Adrenal gland (tissue), 12 donors: ENCODE results near the gene SV2C. TPM values are rescaled to one million over a fixed set of nuclear protein-coding genes. Genes with fewer than 3 reads are reported as not detected.

Source experiments
- DNase-seq, 7 donors: peaks; one replicate each; pipeline ENCODE4 v3.0.0-alpha.2; 2019 to 2020
- H3K27ac ChIP-seq, 5 donors: fragments of 200-600 bp; sonication (generic) in 4 of 5; 1 replicate in 3 of 5; 2 replicates in 2 of 5; pipeline versions ENCODE4 v1.5.1 to v1.8.0; 2016 to 2020; ENCODE audit warnings: mild to moderate bottlenecking in 1 of 5
- H3K27me3 ChIP-seq: fragments of 200-600 bp; 2 replicates; pipeline ENCODE4 v1.8.0; 2021
- H3K36me3 ChIP-seq, 2 donors: fragments of 200-600 bp; replicated peaks in 1 of 2; 1 replicate in 1 of 2; 2 replicates in 1 of 2; pipeline versions ENCODE4 v1.5.1 to v1.8.0; 2018 to 2022
- H3K4me1 ChIP-seq, 2 donors: fragments of 200-600 bp; replicated peaks in 1 of 2; 1 replicate in 1 of 2; 2 replicates in 1 of 2; pipeline versions ENCODE4 v1.5.1 to v1.8.0; 2018 to 2021
- H3K4me3 ChIP-seq, 4 donors: fragments of 200-600 bp; sonication (generic) in 3 of 4; one replicate each; pipeline ENCODE4 v1.5.1; 2016 to 2018
- H3K9me3 ChIP-seq, 3 donors: fragments of 200-600 bp; sonication (generic) in 1 of 3; replicated peaks in 1 of 3; 1 replicate in 2 of 3; 2 replicates in 1 of 3; pipeline versions ENCODE4 v1.5.1 to v1.8.0; 2016 to 2021
- CTCF ChIP-seq, 6 experiments: fragments of 450-650 bp in 4 of 6; fragments of 200-600 bp in 2 of 6; sonication (generic) in 1 of 6; IDR thresholded peaks; 1 replicate in 5 of 6; 2 replicates in 1 of 6; pipeline versions ENCODE4 v1.5.1 to v1.8.0; 2016 to 2021; ENCODE audit warnings: antibody characterized with exemption in 6 of 6, mild to moderate bottlenecking in 2 of 6, moderate library complexity in 1 of 6
- POLR2A ChIP-seq, 2 donors: fragments of 450-650 bp; IDR thresholded peaks; one replicate each; pipeline ENCODE4 v1.6.1; 2017; ENCODE audit warnings: antibody characterized with exemption in 2 of 2, mild to moderate bottlenecking in 2 of 2, moderate library complexity in 1 of 2
- WGBS, 4 donors: extraction: QIAGEN DNeasy Blood & Tissue Kit in 2 of 4; methylation state at CpG; one replicate each; pipeline versions ENCODE4 v1.1.5 to v1.1.7; 2013 to 2017; 5-methylcytosine and 5-hydroxymethylcytosine counted together
- intact Hi-C, 2 donors: fragments of 100-400 bp; cut with DNase I; formaldehyde crosslinking; loops; one replicate each; pipeline versions ENCODE4 v1.14.1 to v1.15.0; 2022 to 2023
- polyA plus RNA-seq, 3 donors: library from polyadenylated mRNA; stranded (reverse); fragments of 200-250 nt in 2 of 3; fragments of 350-450 nt in 1 of 3; fragmentation: Illumina TruSeq in 1 of 3; extraction: RNeasy Lipid Tissue Mini Kit (QIAGEN cat#74804) in 1 of 3; gene quantifications; one replicate each; pipeline ENCODE4 v1.2.3, GENCODE V29; 2013 to 2014
- total RNA-seq, 9 donors: library from RNA; depleted of rRNA in 4 of 9; stranded (reverse); fragments of >200 nt in 4 of 9; fragments of 120-200 nt in 1 of 9; fragmentation: NEBNext Ultra II Directional in 1 of 9; extraction: Animal tissue kit (Norgen Biotek cat#: 25700) in 1 of 9; gene quantifications; one replicate each; pipeline versions ENCODE4 v1.1.0 to v1.2.4, GENCODE V29; 2013 to 2023
- donor health status: healthy with polysubstance abuse.
- donor health status: Bipolar disorder and iron deficiency.
- donor health status: DM: yes; HTN: yes; CAD: no.
- donor health status: DM: no; HTN: no; CAD: no.
- donor health status: DM: no; HTN: no; CAD: no.
- donor health status: DM: yes; HTN: yes; CAD: no.

Gene SV2C
- total and polyA plus RNA-seq, 12 donors, result under 0.01 to 0.96 (median 0.19) TPM; not detected in 1

- Histone ChIP-seq H3K4me3 (no peak overlapping the region), H3K9me3 (no peaks in the 10 kb centered on the region), H3K27ac (no peak overlapping the region), H3K36me3 (no peaks in the 10 kb centered on the region), H3K4me1 (no peaks in the 10 kb centered on the region), H3K27me3 (no peaks in the 10 kb centered on the region)
- DNase-seq, result no peak
- no peak for TF ChIP-seq POLR2A (IDR thresholded peaks at IDR 0.05)
- TF ChIP-seq CTCF (IDR thresholded peaks at IDR 0.05), result no peak
- intact Hi-C loops, result no loop called here
- 75 to 82% (median 78%) methylated on average over 3 of the region's 3 CpGs for WGBS, 4 donors
These were observed 42.7 kb downstream of the SV2C start for GRCh38 chr5:76125888-76126287.

GRCh38 chr5:76134003-76134402, 50.8 kb downstream of the SV2C start:
- no peaks in the 10 kb centered on the region for H3K4me1 ChIP-seq
- intact Hi-C loops, result no loop called here
- DNase-seq, result no peak
- no peak overlapping the region for H3K4me3 ChIP-seq
- H3K27me3 ChIP-seq, result no peaks in the 10 kb centered on the region
- WGBS, 4 donors, result 44 to 83% (median 52%) methylated on average over 1 of the region's 1 CpG
- TF ChIP-seq CTCF (IDR thresholded peaks at IDR 0.05) (no peak), POLR2A (IDR thresholded peaks at IDR 0.05) (no peak)
- H3K36me3 ChIP-seq, result no peaks in the 10 kb centered on the region
- H3K27ac ChIP-seq, result no peak overlapping the region
- no peaks in the 10 kb centered on the region for H3K9me3 ChIP-seq

GRCh38 chr5:76134646-76135045, 51.5 kb downstream of the SV2C start:
- DNase-seq, result no peak
- H3K9me3 ChIP-seq, result no peaks in the 10 kb centered on the region
- H3K27me3 ChIP-seq, result no peaks in the 10 kb centered on the region
- 73 to 90% (median 79%) methylated on average over 1 of the region's 1 CpG for WGBS, 4 donors
- no peaks in the 10 kb centered on the region for H3K36me3 ChIP-seq
- H3K27ac ChIP-seq, result no peak overlapping the region
- no peak overlapping the region for H3K4me3 ChIP-seq
- TF ChIP-seq POLR2A (IDR thresholded peaks at IDR 0.05) (no peak), CTCF (IDR thresholded peaks at IDR 0.05) (no peak)
- intact Hi-C loops, result no loop called here
- H3K4me1 ChIP-seq, result no peaks in the 10 kb centered on the region

GRCh38 chr5:76137887-76138542, 54.8 kb downstream of the SV2C start:
- Histone ChIP-seq H3K27ac (no peak overlapping the region), H3K27me3 (no peaks in the 10 kb centered on the region), H3K4me1 (no peaks in the 10 kb centered on the region), H3K4me3 (no peak overlapping the region), H3K36me3 (no peaks in the 10 kb centered on the region), H3K9me3 (no peaks in the 10 kb centered on the region)
- DNase-seq, result no peak
- WGBS, 4 donors, result 51 to 75% (median 66%) methylated on average over 3 of the region's 3 CpGs
- intact Hi-C loops, result no loop called here
- TF ChIP-seq CTCF (IDR thresholded peaks at IDR 0.05), result no peak
- TF ChIP-seq POLR2A (IDR thresholded peaks at IDR 0.05), result no peak
